PC-9 (cell line): ENCODE measurements around the gene SAMD1.

Experiments
- CTCF ChIP-seq: fragments of 200-600 bp; sonication (generic); conservative IDR thresholded peaks from 2 replicates; pipeline ENCODE4 v1.6.1; 2017; ENCODE audit warnings: mixed run types, antibody characterized with exemption, mild to moderate bottlenecking, moderate library complexity
- EZH2 ChIP-seq: fragments of 200-600 bp; sonication (generic); IDR thresholded peaks from 2 replicates; pipeline ENCODE4 v1.8.0; 2017; ENCODE audit warnings: antibody characterized with exemption, low read depth

GRCh38 chr19:14116525-14116917, 26.0 kb upstream of the SAMD1 start:
- no peak for TF ChIP-seq CTCF
- no peak for TF ChIP-seq EZH2
